Measurements from ENCODE around the gene SIX3. TPM values are rescaled to one million over a fixed set of nuclear protein-coding genes. Genes with fewer than 3 reads are reported as not detected.

SIX3 gene
- total RNA-seq, 5 donors from 2014 or later (not counting 1 experiment from before 2014, with no cell fraction given): 0.23 TPM; not detected in 4

GRCh38 chr2:44906972-44907371 lies 34.5 kb upstream of the SIX3 start:
- peaks cover 22 to 31% of the 10 kb centered on the region in 2 donors for H3K27me3 Mint-ChIP-seq
- no peak overlapping the region for H3K27ac Mint-ChIP-seq
- H3K4me3 Mint-ChIP-seq: no peak overlapping the region
- no peak for DNase-seq
- Histone ChIP-seq H3K36me3 (ENCODE audit: control insufficient read depth in 2 of 2, extremely low read depth in 1 of 2, insufficient read depth in 1 of 2, low read length in 1 of 2) (no peaks in the 10 kb centered on the region), H3K9me3 (no peaks in the 10 kb centered on the region), H3K4me1 (ENCODE audit: control insufficient read depth in 1 of 2, extremely low read depth in 1 of 2, insufficient read depth in 2 of 2, low read length in 2 of 2) (no peaks in the 10 kb centered on the region), H3K4me3 (ENCODE audit: control insufficient read depth in 1 of 2, extremely low read depth in 1 of 2, low read length in 1 of 2) (no peak overlapping the region), H3K27ac (ENCODE audit: low read length) (no peak overlapping the region), H3K27me3 (replicated peaks in 1 of 2; ENCODE audit: control insufficient read depth in 2 of 2, extremely low read depth in 1 of 2, insufficient read depth in 2 of 2, low read length in 1 of 2) (peaks cover 5 to 16% of the 10 kb centered on the region in 2 experiments)
- CTCF ChIA-PET: no interaction called here
- POLR2A ChIA-PET: no interaction called here
- H3K36me3 Mint-ChIP-seq: no peaks in the 10 kb centered on the region
- WGBS (ENCODE audit: insufficient coverage): 66% methylated on average over 6 of the region's 10 CpGs
- peaks cover 0 to 13% (median 11%) of the 10 kb centered on the region in 3 donors for H3K9me3 Mint-ChIP-seq
- no peaks in the 10 kb centered on the region for H3K4me1 Mint-ChIP-seq
- no peak for ATAC-seq (replicated peaks in 1 of 4)

- no peaks in the 10 kb centered on the region for H3K9me3 ChIP-seq
- H3K4me3 Mint-ChIP-seq: no peak overlapping the region
- H3K27me3 Mint-ChIP-seq: peaks cover 16 to 27% of the 10 kb centered on the region in 2 donors
- ChIA-PET CTCF (no interaction called here), POLR2A (no interaction called here)
- H3K4me1 ChIP-seq (ENCODE audit: control insufficient read depth in 1 of 2, extremely low read depth in 1 of 2, insufficient read depth in 2 of 2, low read length in 2 of 2): no peaks in the 10 kb centered on the region
- WGBS (ENCODE audit: insufficient coverage): no CpG with 5 or more reads among the region's 1 CpG
- H3K27ac ChIP-seq (ENCODE audit: low read length): no peak overlapping the region
- H3K4me3 ChIP-seq (ENCODE audit: control insufficient read depth in 1 of 2, extremely low read depth in 1 of 2, low read length in 1 of 2): no peak overlapping the region
- peaks cover 5 to 16% of the 10 kb centered on the region in 2 experiments for H3K27me3 ChIP-seq (replicated peaks in 1 of 2; ENCODE audit: control insufficient read depth in 2 of 2, extremely low read depth in 1 of 2, insufficient read depth in 2 of 2, low read length in 1 of 2)
- DNase-seq (no peak), ATAC-seq (replicated peaks in 1 of 4) (no peak)
- no peaks in the 10 kb centered on the region for H3K4me1 Mint-ChIP-seq
- no peaks in the 10 kb centered on the region for H3K36me3 Mint-ChIP-seq
- H3K9me3 Mint-ChIP-seq: peaks cover 0 to 13% (median 11%) of the 10 kb centered on the region in 3 donors
- no peak overlapping the region for H3K27ac Mint-ChIP-seq
- H3K36me3 ChIP-seq (ENCODE audit: control insufficient read depth in 2 of 2, extremely low read depth in 1 of 2, insufficient read depth in 1 of 2, low read length in 1 of 2): no peaks in the 10 kb centered on the region
Observed at GRCh38 chr2:44909831-44910230, 31.7 kb upstream of the SIX3 start.

- Mint-ChIP-seq H3K27ac (no peak overlapping the region), H3K27me3 (peaks cover 10 to 15% of the 10 kb centered on the region in 2 donors), H3K9me3 (peaks cover 0 to 13% (median 11%) of the 10 kb centered on the region in 3 donors), H3K4me3 (no peak overlapping the region), H3K4me1 (no peaks in the 10 kb centered on the region), H3K36me3 (no peaks in the 10 kb centered on the region)
- Histone ChIP-seq H3K27me3 (replicated peaks in 1 of 2; ENCODE audit: control insufficient read depth in 2 of 2, extremely low read depth in 1 of 2, insufficient read depth in 2 of 2, low read length in 1 of 2) (peaks cover 2 to 8% of the 10 kb centered on the region in 2 experiments), H3K36me3 (ENCODE audit: control insufficient read depth in 2 of 2, extremely low read depth in 1 of 2, insufficient read depth in 1 of 2, low read length in 1 of 2) (no peaks in the 10 kb centered on the region), H3K4me3 (ENCODE audit: control insufficient read depth in 1 of 2, extremely low read depth in 1 of 2, low read length in 1 of 2) (no peak overlapping the region), H3K4me1 (ENCODE audit: control insufficient read depth in 1 of 2, extremely low read depth in 1 of 2, insufficient read depth in 2 of 2, low read length in 2 of 2) (no peaks in the 10 kb centered on the region), H3K27ac (ENCODE audit: low read length) (no peak overlapping the region), H3K9me3 (no peaks in the 10 kb centered on the region)
- 63% methylated on average over 4 of the region's 5 CpGs for WGBS (ENCODE audit: insufficient coverage)
- POLR2A ChIA-PET: interaction anchor here in 1 of 2 donors (0.6 kb wide), 1 partner anchor 46 kb away, joined by 3 read pairs; no protein-coding TSS in a partner anchor
- ATAC-seq (replicated peaks in 1 of 4) (no peak), DNase-seq (no peak)
- CTCF ChIA-PET: no interaction called here
Observed at GRCh38 chr2:44912660-44913059, 28.8 kb upstream of the SIX3 start.

- DNase-seq (no peak), ATAC-seq (replicated peaks in 1 of 4) (no peak)
- Histone ChIP-seq H3K9me3 (no peaks in the 10 kb centered on the region), H3K36me3 (ENCODE audit: control insufficient read depth in 2 of 2, extremely low read depth in 1 of 2, insufficient read depth in 1 of 2, low read length in 1 of 2) (no peaks in the 10 kb centered on the region), H3K27me3 (replicated peaks in 1 of 2; ENCODE audit: control insufficient read depth in 2 of 2, extremely low read depth in 1 of 2, insufficient read depth in 2 of 2, low read length in 1 of 2) (peaks cover 14 to 18% of the 10 kb centered on the region in 2 experiments), H3K4me1 (ENCODE audit: control insufficient read depth in 1 of 2, extremely low read depth in 1 of 2, insufficient read depth in 2 of 2, low read length in 2 of 2) (no peaks in the 10 kb centered on the region), H3K4me3 (ENCODE audit: control insufficient read depth in 1 of 2, extremely low read depth in 1 of 2, low read length in 1 of 2) (no peak overlapping the region), H3K27ac (ENCODE audit: low read length) (no peak overlapping the region)
- Mint-ChIP-seq H3K36me3 (no peaks in the 10 kb centered on the region), H3K4me1 (no peaks in the 10 kb centered on the region), H3K9me3 (peaks cover 0 to 1% (median under 1%) of the 10 kb centered on the region in 3 donors), H3K4me3 (no peak overlapping the region), H3K27ac (no peak overlapping the region), H3K27me3 (peaks cover 30 to 47% of the 10 kb centered on the region in 2 donors)
- CTCF ChIA-PET: no interaction called here
- POLR2A ChIA-PET: no interaction called here
Observed at GRCh38 chr2:44916291-44916690, 25.2 kb upstream of the SIX3 start.

GRCh38 chr2:44918095-44918775 lies 23.3 kb upstream of the SIX3 start:
- Mint-ChIP-seq H3K27me3 (peaks cover 41 to 54% of the 10 kb centered on the region in 2 donors), H3K9me3 (no peaks in the 10 kb centered on the region), H3K4me1 (no peaks in the 10 kb centered on the region), H3K4me3 (no peak overlapping the region), H3K27ac (no peak overlapping the region), H3K36me3 (no peaks in the 10 kb centered on the region)
- Histone ChIP-seq H3K27ac (ENCODE audit: low read length) (no peak overlapping the region), H3K4me1 (ENCODE audit: control insufficient read depth in 1 of 2, extremely low read depth in 1 of 2, insufficient read depth in 2 of 2, low read length in 2 of 2) (no peaks in the 10 kb centered on the region), H3K4me3 (ENCODE audit: control insufficient read depth in 1 of 2, extremely low read depth in 1 of 2, low read length in 1 of 2) (no peak overlapping the region), H3K36me3 (ENCODE audit: control insufficient read depth in 2 of 2, extremely low read depth in 1 of 2, insufficient read depth in 1 of 2, low read length in 1 of 2) (no peaks in the 10 kb centered on the region), H3K9me3 (no peaks in the 10 kb centered on the region), H3K27me3 (replicated peaks in 1 of 2; ENCODE audit: control insufficient read depth in 2 of 2, extremely low read depth in 1 of 2, insufficient read depth in 2 of 2, low read length in 1 of 2) (peaks cover 20 to 24% of the 10 kb centered on the region in 2 experiments)
- DNase-seq (no peak), ATAC-seq (replicated peaks in 1 of 4) (no peak)
- ChIA-PET CTCF (no interaction called here), POLR2A (no interaction called here)
- WGBS (ENCODE audit: insufficient coverage): 53% methylated on average over 3 of the region's 4 CpGs

- Mint-ChIP-seq H3K4me1 (no peaks in the 10 kb centered on the region), H3K27me3 (peaks cover 64 to 74% of the 10 kb centered on the region in 2 donors), H3K4me3 (no peak overlapping the region), H3K9me3 (no peaks in the 10 kb centered on the region), H3K27ac (no peak overlapping the region), H3K36me3 (no peaks in the 10 kb centered on the region)
- Histone ChIP-seq H3K27me3 (replicated peaks in 1 of 2; ENCODE audit: control insufficient read depth in 2 of 2, extremely low read depth in 1 of 2, insufficient read depth in 2 of 2, low read length in 1 of 2) (peaks cover 23 to 32% of the 10 kb centered on the region in 2 experiments), H3K4me1 (ENCODE audit: control insufficient read depth in 1 of 2, extremely low read depth in 1 of 2, insufficient read depth in 2 of 2, low read length in 2 of 2) (no peaks in the 10 kb centered on the region), H3K27ac (ENCODE audit: low read length) (no peak overlapping the region), H3K36me3 (ENCODE audit: control insufficient read depth in 2 of 2, extremely low read depth in 1 of 2, insufficient read depth in 1 of 2, low read length in 1 of 2) (no peaks in the 10 kb centered on the region), H3K9me3 (no peaks in the 10 kb centered on the region), H3K4me3 (ENCODE audit: control insufficient read depth in 1 of 2, extremely low read depth in 1 of 2, low read length in 1 of 2) (no peak overlapping the region)
- CTCF ChIA-PET: no interaction called here
- POLR2A ChIA-PET: no interaction called here
- DNase-seq (no peak), ATAC-seq (replicated peaks in 1 of 4) (no peak)
- no CpG with 5 or more reads among the region's 2 CpGs for WGBS (ENCODE audit: insufficient coverage)
Observed at GRCh38 chr2:44920751-44921150, 20.8 kb upstream of the SIX3 start.
